GM21447 (cell line): ENCODE data around the gene CNTNAP2.
A peak's percentile ranks its signal among the peaks of the same experiment; 100 is the strongest.

ENCODE experiments used
- ATAC-seq: cut with Tn5 transposase; IDR thresholded peaks from one replicate; pipeline ENCODE4 v1.9.1; 2021; ENCODE audit not compliant: unreplicated experiment

CNTNAP2 gene

GRCh38 chr7:147193476-147193875 is 1076.9 kb downstream of the CNTNAP2 start:
- ATAC-seq, result no peak

- no peak for ATAC-seq
Measured at GRCh38 chr7:147196481-147196880, 1079.9 kb downstream of the CNTNAP2 start.

GRCh38 chr7:147197006-147197405 is 1080.4 kb downstream of the CNTNAP2 start:
- ATAC-seq, result no peak

- ATAC-seq, result no peak
Measured at GRCh38 chr7:147199868-147200267, 1083.3 kb downstream of the CNTNAP2 start.

GRCh38 chr7:147207988-147208387 is 1091.4 kb downstream of the CNTNAP2 start:
- ATAC-seq, result no peak

- no peak for ATAC-seq
Measured at GRCh38 chr7:147231275-147231674, 1114.7 kb downstream of the CNTNAP2 start.

GRCh38 chr7:147235645-147236382 is 1119.2 kb downstream of the CNTNAP2 start:
- no peak for ATAC-seq

GRCh38 chr7:147240468-147240867 is 1123.9 kb downstream of the CNTNAP2 start:
- ATAC-seq, result no peak

- peak; percentile 65 for ATAC-seq
Measured at GRCh38 chr7:147245274-147245673, 1128.7 kb downstream of the CNTNAP2 start.

- ATAC-seq, result no peak
Measured at GRCh38 chr7:147249956-147250355, 1133.4 kb downstream of the CNTNAP2 start.

- no peak for ATAC-seq
Measured at GRCh38 chr7:147251751-147252325, 1135.2 kb downstream of the CNTNAP2 start.

- ATAC-seq, result no peak
Measured at GRCh38 chr7:147261693-147262092, 1145.1 kb downstream of the CNTNAP2 start.

- ATAC-seq, result no peak
Measured at GRCh38 chr7:147265528-147265927, 1148.9 kb downstream of the CNTNAP2 start.

GRCh38 chr7:147276106-147276505 is 1159.5 kb downstream of the CNTNAP2 start:
- no peak for ATAC-seq

GRCh38 chr7:147276783-147277370 is 1160.3 kb downstream of the CNTNAP2 start:
- ATAC-seq, result no peak

- no peak for ATAC-seq
Measured at GRCh38 chr7:147279514-147279913, 1162.9 kb downstream of the CNTNAP2 start.

GRCh38 chr7:147279964-147280374 is 1163.4 kb downstream of the CNTNAP2 start:
- ATAC-seq, result no peak

GRCh38 chr7:147282204-147282603 is 1165.6 kb downstream of the CNTNAP2 start:
- ATAC-seq, result no peak

- no peak for ATAC-seq
Measured at GRCh38 chr7:147296201-147296600, 1179.6 kb downstream of the CNTNAP2 start.

- no peak for ATAC-seq
Measured at GRCh38 chr7:147296986-147297385, 1180.4 kb downstream of the CNTNAP2 start.

- no peak for ATAC-seq
Measured at GRCh38 chr7:147298611-147299043, 1182.0 kb downstream of the CNTNAP2 start.

- no peak for ATAC-seq
Measured at GRCh38 chr7:147300293-147300692, 1183.7 kb downstream of the CNTNAP2 start.
